IPS-15b (cell line): Measurements from ENCODE around the gene DENND1C.
"Not testable (repeated sequence)": the region's sequence is repeated elsewhere in the genome, so short reads cannot be mapped to it uniquely, and the experiment has no call there.

ENCODE experiments used
- H3K27me3 ChIP-seq: one replicate; pipeline ENCODE4 v1.6.1; 2013; ENCODE audit warnings: low read length; ENCODE audit not compliant: control insufficient read depth, insufficient read depth
- H3K36me3 ChIP-seq: one replicate; pipeline ENCODE4 v1.6.1; 2013; ENCODE audit warnings: low read length; ENCODE audit not compliant: control insufficient read depth, insufficient read depth
- H3K4me1 ChIP-seq: one replicate; pipeline ENCODE4 v1.6.1; 2013; ENCODE audit warnings: mild to moderate bottlenecking, low read length; ENCODE audit not compliant: control insufficient read depth, insufficient read depth
- H3K4me3 ChIP-seq: one replicate; pipeline ENCODE4 v1.5.1; 2013; ENCODE audit warnings: low read depth, low read length
- H3K9ac ChIP-seq: one replicate; pipeline ENCODE4 v1.6.1; 2013; ENCODE audit warnings: low read depth, mild to moderate bottlenecking, low read length
- H3K9me3 ChIP-seq: one replicate; pipeline ENCODE4 v1.6.1; 2013; ENCODE audit warnings: mild to moderate bottlenecking, low read length; ENCODE audit not compliant: control insufficient read depth, insufficient read depth

The DENND1C gene

DNA sequence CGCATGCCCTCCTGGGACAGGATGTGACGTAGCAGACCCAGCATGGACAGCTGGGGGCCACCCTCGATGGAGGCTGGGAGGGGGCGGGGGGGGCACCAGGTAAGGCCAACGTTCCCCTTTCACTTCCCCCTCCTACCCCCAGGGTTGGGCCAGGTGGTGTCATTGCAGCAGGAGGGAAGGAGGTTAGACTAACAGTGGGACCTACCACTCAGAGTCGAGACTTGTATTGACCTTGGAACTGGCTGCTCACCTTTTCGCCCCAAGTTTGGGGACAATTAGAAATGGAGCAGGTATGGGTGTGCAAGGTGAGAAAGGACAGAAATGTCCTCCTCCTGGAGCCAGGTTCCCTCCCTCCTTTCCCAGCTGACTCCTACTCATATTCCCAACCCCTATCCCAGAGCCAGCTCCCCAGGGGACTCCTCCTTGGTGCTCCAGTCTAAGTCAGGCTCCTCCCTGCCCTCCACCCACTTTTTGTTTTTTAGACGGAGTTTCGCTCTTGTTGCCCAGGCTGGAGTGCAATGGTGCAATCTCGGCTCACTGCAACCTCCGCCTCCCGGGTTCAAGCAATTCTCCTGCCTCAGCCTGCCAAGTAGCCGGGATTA, 39.4 kb downstream of the DENND1C start:
- H3K36me3 ChIP-seq = no peaks in the 10 kb centered on the region
- H3K9me3 ChIP-seq = no peaks in the 10 kb centered on the region
- no peaks in the 10 kb centered on the region for H3K4me1 ChIP-seq
- no peak overlapping the region for H3K9ac ChIP-seq
- H3K4me3 ChIP-seq = no peak overlapping the region
- no peaks in the 10 kb centered on the region for H3K27me3 ChIP-seq

DNA sequence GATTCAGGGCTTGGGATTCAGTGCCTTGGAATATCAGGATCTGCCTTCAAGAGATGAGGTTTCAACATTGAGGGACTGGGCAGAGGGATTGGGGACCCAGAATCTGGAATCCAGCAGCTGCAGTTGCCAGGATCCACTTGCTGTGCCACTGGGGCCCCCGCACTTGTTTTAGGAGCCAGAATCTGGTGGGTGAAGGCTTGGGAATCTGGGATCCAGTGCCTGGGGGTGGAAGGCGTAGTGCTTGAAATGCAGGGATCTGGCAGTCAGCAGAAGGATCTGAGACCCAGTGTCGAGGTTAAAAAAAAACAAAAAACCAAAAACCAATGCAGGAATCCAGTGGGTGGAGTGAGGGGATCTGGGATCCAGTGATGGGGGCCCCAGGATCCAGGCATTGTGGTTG, 40.7 kb downstream of the DENND1C start:
- Histone ChIP-seq H3K27me3 (no peaks in the 10 kb centered on the region), H3K4me1 (no peaks in the 10 kb centered on the region), H3K9ac (no peak overlapping the region), H3K9me3 (no peaks in the 10 kb centered on the region), H3K36me3 (no peaks in the 10 kb centered on the region), H3K4me3 (no peak overlapping the region)

GRCh38 chr19:6439743-6440142, 41.8 kb downstream of the DENND1C start:
- no peaks in the 10 kb centered on the region for H3K4me1 ChIP-seq
- H3K4me3 ChIP-seq = no peak overlapping the region
- H3K9me3 ChIP-seq = no peaks in the 10 kb centered on the region
- no peaks in the 10 kb centered on the region for H3K27me3 ChIP-seq
- H3K36me3 ChIP-seq = no peaks in the 10 kb centered on the region
- no peak overlapping the region for H3K9ac ChIP-seq

GRCh38 chr19:6433663-6434062, 47.9 kb downstream of the DENND1C start, which contains the start of gene SLC25A41:
TSS of gene SLC25A41 (minus strand) at chr19:6433763. CDS start at chr19:6433693, 70 bp downstream.
- H3K36me3 ChIP-seq = no peaks in the 10 kb centered on the region
- H3K9me3 ChIP-seq = no peaks in the 10 kb centered on the region

GRCh38 chr19:6433165-6433564, 48.4 kb downstream of the DENND1C start:
- no peaks in the 10 kb centered on the region for H3K36me3 ChIP-seq

More at GRCh38 chr19:6433663-6434062, 47.9 kb downstream of the DENND1C start, which contains the start of gene SLC25A41:
- no peaks in the 10 kb centered on the region for H3K4me1 ChIP-seq
- H3K9ac ChIP-seq = no peak within 1 kb of the TSS
- peaks cover 5% of the 10 kb centered on the region for H3K27me3 ChIP-seq
- H3K4me3 ChIP-seq = no peak within 1 kb of the TSS

DNA sequence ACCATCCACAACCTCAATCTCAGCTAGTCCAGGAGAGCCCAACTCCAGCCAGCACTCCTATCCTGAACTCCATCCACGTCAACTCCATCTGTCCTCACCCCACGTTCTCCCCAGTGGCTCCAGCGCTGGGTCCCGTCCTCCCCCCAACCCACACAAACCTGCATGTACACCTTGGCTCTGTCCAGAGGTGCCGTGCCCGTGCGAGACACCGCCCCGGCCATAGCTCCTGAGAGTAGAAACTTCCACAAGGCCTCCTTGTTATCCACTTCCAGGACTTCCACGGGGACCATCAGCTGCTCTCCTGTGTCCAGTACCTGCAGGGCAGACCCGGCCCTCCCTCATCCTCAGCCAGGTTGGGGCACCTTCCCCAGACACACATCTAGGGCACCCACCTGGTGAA, 49.7 kb downstream of the DENND1C start:
- H3K4me1 ChIP-seq = no peaks in the 10 kb centered on the region
- no peak overlapping the region for H3K4me3 ChIP-seq
- H3K9me3 ChIP-seq = no peaks in the 10 kb centered on the region
- no peaks in the 10 kb centered on the region for H3K36me3 ChIP-seq
- no peak overlapping the region for H3K9ac ChIP-seq
- H3K27me3 ChIP-seq = peaks cover 5% of the 10 kb centered on the region

More at GRCh38 chr19:6433165-6433564, 48.4 kb downstream of the DENND1C start:
- Histone ChIP-seq H3K9me3 (no peaks in the 10 kb centered on the region), H3K4me1 (no peaks in the 10 kb centered on the region), H3K9ac (no peak overlapping the region), H3K27me3 (peaks cover 5% of the 10 kb centered on the region), H3K4me3 (no peak overlapping the region)

- no peaks in the 10 kb centered on the region for H3K4me1 ChIP-seq
- no peak overlapping the region for H3K4me3 ChIP-seq
- no peaks in the 10 kb centered on the region for H3K36me3 ChIP-seq
- H3K9ac ChIP-seq = no peak overlapping the region
- H3K9me3 ChIP-seq = no peaks in the 10 kb centered on the region
- peaks cover 5% of the 10 kb centered on the region for H3K27me3 ChIP-seq
Observed at GRCh38 chr19:6429419-6430221, 52.0 kb downstream of the DENND1C start.

GRCh38 chr19:6428692-6429418, 52.7 kb downstream of the DENND1C start:
- H3K4me1 ChIP-seq, H3K36me3 ChIP-seq, H3K27me3 ChIP-seq, H3K4me3 ChIP-seq, H3K9ac ChIP-seq, H3K9me3 ChIP-seq: not testable (repeated sequence)

DNA sequence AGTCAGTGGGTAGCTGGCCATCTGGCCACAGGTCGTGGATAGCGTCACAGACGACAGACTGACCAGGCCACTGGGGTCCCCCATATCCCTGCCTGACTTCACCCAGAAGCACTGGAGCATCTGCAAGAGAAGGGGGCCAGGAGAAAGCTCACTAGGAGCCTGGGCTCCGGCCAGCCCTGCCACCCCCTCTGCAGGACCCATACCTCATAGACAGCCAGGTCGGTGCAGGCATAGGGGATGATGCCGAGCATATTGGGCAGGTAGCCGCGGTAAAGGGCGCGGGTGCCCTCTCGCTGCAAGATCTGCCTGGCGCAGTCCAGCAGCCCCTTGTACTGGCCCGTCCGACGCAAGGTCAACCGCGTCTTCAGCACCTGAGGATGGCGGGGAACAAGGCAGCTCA, 54.5 kb downstream of the DENND1C start:
- no peak overlapping the region for H3K9ac ChIP-seq

DNA sequence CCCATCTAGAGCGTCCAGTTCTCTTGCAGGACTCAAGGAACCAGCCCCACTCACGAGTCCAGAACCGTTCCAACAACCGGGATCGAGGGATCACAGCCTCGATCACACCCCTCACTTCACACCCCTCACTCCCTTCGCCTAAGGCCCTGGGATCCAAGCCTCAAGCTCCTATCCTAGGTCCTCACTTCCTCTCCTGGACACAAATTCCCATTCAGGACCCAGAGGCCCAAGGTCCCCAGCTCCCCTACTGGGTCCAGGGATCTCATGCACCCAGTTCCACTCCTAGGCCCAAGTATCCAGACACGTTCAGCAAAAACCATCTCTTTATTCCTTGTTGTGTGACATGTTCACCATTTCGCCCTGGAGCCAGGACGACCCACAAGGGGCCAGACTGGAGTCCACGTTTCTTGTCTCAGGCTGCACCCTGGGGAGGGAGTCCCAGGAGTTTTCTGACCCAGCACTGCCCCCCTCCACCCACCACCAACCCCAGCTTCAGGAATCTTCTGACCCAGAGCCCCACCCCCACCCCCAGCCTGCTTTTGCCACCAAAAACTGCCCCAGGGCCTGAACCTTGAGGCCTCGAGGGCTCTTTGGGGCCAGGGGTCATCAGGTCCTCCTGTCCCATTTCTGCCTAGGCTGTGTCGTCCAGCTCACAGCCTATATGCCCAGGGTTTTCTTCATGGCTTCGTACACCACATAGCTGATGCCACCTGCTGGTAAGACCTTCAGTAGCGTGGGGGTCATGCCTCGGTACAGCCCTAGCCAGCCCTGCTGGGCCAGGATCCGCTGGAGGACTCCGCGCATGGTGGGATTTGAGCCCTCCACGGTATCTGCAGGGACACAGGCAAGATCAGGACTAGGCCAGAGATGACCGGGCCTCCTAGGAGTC, 55.6 kb downstream of the DENND1C start:
- H3K9ac ChIP-seq = no peak overlapping the region
- peaks cover 5% of the 10 kb centered on the region for H3K4me1 ChIP-seq
- peaks cover 14% of the 10 kb centered on the region for H3K36me3 ChIP-seq
- peaks cover 5% of the 10 kb centered on the region for H3K27me3 ChIP-seq
- peak overlapping the region; percentile 19 for H3K4me3 ChIP-seq
- no peaks in the 10 kb centered on the region for H3K9me3 ChIP-seq

More for the DNA sequence above, 54.5 kb downstream of the DENND1C start:
- Histone ChIP-seq H3K4me3 (no peak overlapping the region), H3K27me3 (peaks cover 5% of the 10 kb centered on the region), H3K9me3 (no peaks in the 10 kb centered on the region), H3K4me1 (peaks cover 5% of the 10 kb centered on the region), H3K36me3 (peaks cover 4% of the 10 kb centered on the region)
